ENCODE results near the gene AFF3. TPM values are rescaled to one million over a fixed set of nuclear protein-coding genes. Genes with fewer than 3 reads are reported as not detected.

The AFF3 gene
- total and polyA plus RNA-seq, 2 of the 4 experiments (the other 2 are of a cell fraction) = 12.9 to 14.3 TPM

DNA sequence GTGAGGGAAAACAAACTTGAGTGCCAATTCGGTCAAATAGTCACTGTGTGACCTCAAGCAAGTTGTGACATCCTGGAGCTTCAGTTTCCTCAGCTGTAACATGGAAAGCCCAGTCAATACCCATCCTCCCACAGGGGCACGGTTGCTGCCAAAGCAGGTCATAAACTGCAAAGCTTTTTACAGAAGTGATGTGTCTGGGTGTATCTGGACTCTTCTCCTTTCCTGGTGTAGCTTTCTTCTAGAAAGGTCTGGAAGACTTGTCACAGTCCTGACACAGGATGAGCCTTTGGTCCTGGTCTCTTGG, 4.2 kb upstream of the AFF3 start:
- Histone ChIP-seq H3K4me3 (ENCODE audit: insufficient read depth, low read depth, low read length) (no peak overlapping the region), H3K27ac (ENCODE audit: insufficient read depth, low read length) (no peak overlapping the region), H3K9ac (ENCODE audit: low read depth, low read length) (no peak overlapping the region), H2BK120ac (ENCODE audit: low read depth, low read length) (no peak overlapping the region), H3K23ac (ENCODE audit: low read depth, low read length) (no peak overlapping the region), H2AK9ac (replicated peaks; ENCODE audit: low read depth, low read length, poor library complexity) (no peak overlapping the region), H3K56ac (ENCODE audit: extremely low read depth, insufficient read depth, low read length) (no peak overlapping the region), H3K27me3 (ENCODE audit: control insufficient read depth, insufficient read depth, low read length) (peaks cover 4% of the 10 kb centered on the region), H3K18ac (ENCODE audit: low read depth, low read length) (no peak overlapping the region), H3K79me1 (ENCODE audit: low read depth in 1 of 2, low read length in 2 of 2) (no peaks in the 10 kb centered on the region), H4K91ac (ENCODE audit: insufficient read depth, low read depth, low read length) (no peak overlapping the region), H2AK5ac (ENCODE audit: low read depth, low read length) (no peak overlapping the region), H4K5ac (ENCODE audit: low read depth, low read length) (no peak overlapping the region), H3K36me3 (ENCODE audit: control insufficient read depth, insufficient read depth, low read length) (no peaks in the 10 kb centered on the region), H3K4ac (ENCODE audit: low read depth, low read length) (no peak overlapping the region), H4K20me1 (ENCODE audit: insufficient read depth, low read length) (no peaks in the 10 kb centered on the region), H3K4me2 (ENCODE audit: low read depth, low read length) (no peak overlapping the region), H3K4me1 (ENCODE audit: control insufficient read depth, insufficient read depth, low read length) (no peaks in the 10 kb centered on the region), H3K9me3 (ENCODE audit: control insufficient read depth, insufficient read depth, low read length) (peaks cover 1% of the 10 kb centered on the region; the same call in 1 of the 2 replicates), H2BK15ac (ENCODE audit: low read depth, low read length) (no peak overlapping the region), H2BK5ac (ENCODE audit: low read depth, low read length, poor library complexity, severe bottlenecking) (no peak overlapping the region), H2AFZ (replicated peaks; ENCODE audit: low read length, poor library complexity) (no peak overlapping the region), H3K9me1 (ENCODE audit: insufficient read depth, low read length) (no peaks in the 10 kb centered on the region), H4K8ac (ENCODE audit: low read depth in 2 of 2, low read length in 2 of 2) (no peak overlapping the region), H2BK20ac (ENCODE audit: low read depth, low read length) (no peak overlapping the region), H3K14ac (replicated peaks; ENCODE audit: low read depth, low read length) (no peak overlapping the region)
- ChIA-PET CTCF (no interaction called here), POLR2A (ENCODE audit: unreplicated experiment) (no interaction called here)
- no CpG with 5 or more reads among the region's 2 CpGs for WGBS, 2 experiments (ENCODE audit: extremely low coverage in 2 of 2, insufficient read length in 1 of 2)
- no TSS peak for BruUV-seq (replicated peaks)
- TF ChIP-seq RCOR1 (IDR thresholded peaks at IDR 0.05; ENCODE audit: insufficient replicate concordance, low read length) = no peak
- TF ChIP-seq CHD1 (IDR thresholded peaks at IDR 0.05; ENCODE audit: low read depth, low read length) = no peak
- no peak for TF ChIP-seq CEBPB (IDR thresholded peaks at IDR 0.05; ENCODE audit: low read depth, low read length)
- no peak for TF ChIP-seq SMC3 (IDR thresholded peaks at IDR 0.05; ENCODE audit: low read depth, low read length)
- TF ChIP-seq RFX5 (IDR thresholded peaks at IDR 0.05; ENCODE audit: low read depth, low read length) = no peak
- no peak for TF ChIP-seq RAD21 (IDR thresholded peaks at IDR 0.05; ENCODE audit: low read length)
- TF ChIP-seq NFE2L2 (IDR thresholded peaks at IDR 0.05; ENCODE audit: low read depth, low read length) = no peak
- TF ChIP-seq ELK1 (IDR thresholded peaks at IDR 0.05; ENCODE audit: borderline replicate concordance, low read depth, low read length) = no peak
- no peak for TF ChIP-seq USF2 (IDR thresholded peaks at IDR 0.05; ENCODE audit: low read depth, low read length)
- no peak for TF ChIP-seq BHLHE40 (IDR thresholded peaks at IDR 0.05; ENCODE audit: low read depth, low read length)
- DNase-seq = no peak
- in situ Hi-C loops (cut with MboI; ENCODE audit: low sequenced_read_pairs) (no loop called here), intact Hi-C loops (cut with micrococcal nuclease) (no loop called here), dilution Hi-C loops (cut with HindIII; ENCODE audit: low sequenced_read_pairs, unreplicated experiment) (no loop called here)
- ATAC-seq (ENCODE audit: low read depth) = no peak

Data from IMR-90 (cell line).